ENCODE results near the gene SPAG17. TPM values are rescaled to one million over a fixed set of nuclear protein-coding genes. Genes with fewer than 3 reads are reported as not detected.

SPAG17 gene
- total RNA-seq, 1 experiment from 2014 or later, result 0.36 TPM

DNA sequence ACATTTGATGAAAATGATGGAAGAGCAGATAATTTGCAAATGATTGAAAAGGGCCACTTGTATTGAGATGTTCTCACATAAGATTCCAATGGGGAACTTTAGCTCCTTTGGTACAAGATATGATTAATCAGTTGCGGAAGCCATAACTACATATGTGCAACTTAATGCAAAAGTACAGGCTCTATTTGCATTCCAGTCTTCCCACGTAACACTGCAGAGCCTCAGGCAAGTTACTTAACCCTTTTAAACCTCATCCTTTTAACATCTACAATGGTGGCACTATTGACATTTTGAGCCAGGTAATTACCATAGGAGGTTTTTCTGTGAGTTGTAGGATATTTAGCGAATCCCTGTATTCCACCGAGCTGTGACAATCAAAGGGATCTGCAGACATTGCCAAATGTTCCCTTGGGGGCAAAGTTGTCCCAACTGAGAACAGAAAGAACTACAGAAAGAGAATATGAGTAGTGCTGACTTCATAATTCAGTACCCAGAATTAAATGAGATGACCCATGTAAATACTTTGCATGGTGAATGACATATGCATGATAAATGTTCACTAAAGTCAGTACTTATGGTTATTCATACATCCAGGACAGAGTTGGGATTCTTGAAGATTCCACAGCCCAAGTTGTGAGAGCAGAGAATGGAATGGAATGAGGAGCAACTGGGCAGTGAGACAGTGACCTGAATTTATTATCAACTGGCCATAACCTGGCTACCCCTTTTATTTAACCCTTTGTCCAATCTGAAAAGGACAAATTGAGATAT, 62.6 kb downstream of the SPAG17 start:
- ChIA-PET CTCF (no interaction called here), POLR2A (interaction anchor here (0.6 kb wide), 1 partner anchor 10 kb away, joined by 3 read pairs; no protein-coding TSS in a partner anchor)
- H3K27me3 ChIP-seq (ENCODE audit: control insufficient read depth, insufficient read depth, low read length), result no peaks in the 10 kb centered on the region
- intact Hi-C loops (cut with micrococcal nuclease; ENCODE audit: unreplicated experiment), result no loop called here
- in situ Hi-C loops (cut with HindIII; ENCODE audit: low pct_unique_long_range_greater_than_20kb, low sequenced_read_pairs), result no loop called here
- BruUV-seq (replicated peaks), result no TSS peak
- H3K9me3 ChIP-seq (ENCODE audit: control insufficient read depth, insufficient read depth, low read depth, low read length), result no peaks in the 10 kb centered on the region
- no peaks in the 10 kb centered on the region for H3K4me1 ChIP-seq (ENCODE audit: control insufficient read depth, insufficient read depth, low read length)
- H3K36me3 ChIP-seq (ENCODE audit: control insufficient read depth, insufficient read depth, low read length), result no peaks in the 10 kb centered on the region
- no peak overlapping the region for H3K4me3 ChIP-seq (ENCODE audit: low read depth in 2 of 2, low read length in 2 of 2)
- ATAC-seq (no peak), DNase-seq (ENCODE audit: low read depth, low spot score) (no peak)
- H3K27ac ChIP-seq (ENCODE audit: low read length), result no peak overlapping the region
- TF ChIP-seq, protein P1, sequence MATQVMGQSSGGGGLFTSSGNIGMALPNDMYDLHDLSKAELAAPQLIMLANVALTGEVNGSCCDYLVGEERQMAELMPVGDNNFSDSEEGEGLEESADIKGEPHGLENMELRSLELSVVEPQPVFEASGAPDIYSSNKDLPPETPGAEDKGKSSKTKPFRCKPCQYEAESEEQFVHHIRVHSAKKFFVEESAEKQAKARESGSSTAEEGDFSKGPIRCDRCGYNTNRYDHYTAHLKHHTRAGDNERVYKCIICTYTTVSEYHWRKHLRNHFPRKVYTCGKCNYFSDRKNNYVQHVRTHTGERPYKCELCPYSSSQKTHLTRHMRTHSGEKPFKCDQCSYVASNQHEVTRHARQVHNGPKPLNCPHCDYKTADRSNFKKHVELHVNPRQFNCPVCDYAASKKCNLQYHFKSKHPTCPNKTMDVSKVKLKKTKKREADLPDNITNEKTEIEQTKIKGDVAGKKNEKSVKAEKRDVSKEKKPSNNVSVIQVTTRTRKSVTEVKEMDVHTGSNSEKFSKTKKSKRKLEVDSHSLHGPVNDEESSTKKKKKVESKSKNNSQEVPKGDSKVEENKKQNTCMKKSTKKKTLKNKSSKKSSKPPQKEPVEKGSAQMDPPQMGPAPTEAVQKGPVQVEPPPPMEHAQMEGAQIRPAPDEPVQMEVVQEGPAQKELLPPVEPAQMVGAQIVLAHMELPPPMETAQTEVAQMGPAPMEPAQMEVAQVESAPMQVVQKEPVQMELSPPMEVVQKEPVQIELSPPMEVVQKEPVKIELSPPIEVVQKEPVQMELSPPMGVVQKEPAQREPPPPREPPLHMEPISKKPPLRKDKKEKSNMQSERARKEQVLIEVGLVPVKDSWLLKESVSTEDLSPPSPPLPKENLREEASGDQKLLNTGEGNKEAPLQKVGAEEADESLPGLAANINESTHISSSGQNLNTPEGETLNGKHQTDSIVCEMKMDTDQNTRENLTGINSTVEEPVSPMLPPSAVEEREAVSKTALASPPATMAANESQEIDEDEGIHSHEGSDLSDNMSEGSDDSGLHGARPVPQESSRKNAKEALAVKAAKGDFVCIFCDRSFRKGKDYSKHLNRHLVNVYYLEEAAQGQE (IDR thresholded peaks at IDR 0.05; ENCODE audit: insufficient read depth in 1 of 2, low read depth in 2 of 2, low read length in 1 of 2), result no peak
- TF ChIP-seq, protein P2, sequence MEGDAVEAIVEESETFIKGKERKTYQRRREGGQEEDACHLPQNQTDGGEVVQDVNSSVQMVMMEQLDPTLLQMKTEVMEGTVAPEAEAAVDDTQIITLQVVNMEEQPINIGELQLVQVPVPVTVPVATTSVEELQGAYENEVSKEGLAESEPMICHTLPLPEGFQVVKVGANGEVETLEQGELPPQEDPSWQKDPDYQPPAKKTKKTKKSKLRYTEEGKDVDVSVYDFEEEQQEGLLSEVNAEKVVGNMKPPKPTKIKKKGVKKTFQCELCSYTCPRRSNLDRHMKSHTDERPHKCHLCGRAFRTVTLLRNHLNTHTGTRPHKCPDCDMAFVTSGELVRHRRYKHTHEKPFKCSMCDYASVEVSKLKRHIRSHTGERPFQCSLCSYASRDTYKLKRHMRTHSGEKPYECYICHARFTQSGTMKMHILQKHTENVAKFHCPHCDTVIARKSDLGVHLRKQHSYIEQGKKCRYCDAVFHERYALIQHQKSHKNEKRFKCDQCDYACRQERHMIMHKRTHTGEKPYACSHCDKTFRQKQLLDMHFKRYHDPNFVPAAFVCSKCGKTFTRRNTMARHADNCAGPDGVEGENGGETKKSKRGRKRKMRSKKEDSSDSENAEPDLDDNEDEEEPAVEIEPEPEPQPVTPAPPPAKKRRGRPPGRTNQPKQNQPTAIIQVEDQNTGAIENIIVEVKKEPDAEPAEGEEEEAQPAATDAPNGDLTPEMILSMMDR (IDR thresholded peaks at IDR 0.05), result no peak
- TF ChIP-seq SIN3A (IDR thresholded peaks at IDR 0.05; ENCODE audit: borderline replicate concordance, insufficient read depth, low read depth, low read length) (no peak), TCF7L2 (IDR thresholded peaks at IDR 0.05; ENCODE audit: low read depth, low read length) (no peak), POLR2AphosphoS5 (IDR thresholded peaks at IDR 0.05; ENCODE audit: low read depth, low read length) (no peak)

DNA sequence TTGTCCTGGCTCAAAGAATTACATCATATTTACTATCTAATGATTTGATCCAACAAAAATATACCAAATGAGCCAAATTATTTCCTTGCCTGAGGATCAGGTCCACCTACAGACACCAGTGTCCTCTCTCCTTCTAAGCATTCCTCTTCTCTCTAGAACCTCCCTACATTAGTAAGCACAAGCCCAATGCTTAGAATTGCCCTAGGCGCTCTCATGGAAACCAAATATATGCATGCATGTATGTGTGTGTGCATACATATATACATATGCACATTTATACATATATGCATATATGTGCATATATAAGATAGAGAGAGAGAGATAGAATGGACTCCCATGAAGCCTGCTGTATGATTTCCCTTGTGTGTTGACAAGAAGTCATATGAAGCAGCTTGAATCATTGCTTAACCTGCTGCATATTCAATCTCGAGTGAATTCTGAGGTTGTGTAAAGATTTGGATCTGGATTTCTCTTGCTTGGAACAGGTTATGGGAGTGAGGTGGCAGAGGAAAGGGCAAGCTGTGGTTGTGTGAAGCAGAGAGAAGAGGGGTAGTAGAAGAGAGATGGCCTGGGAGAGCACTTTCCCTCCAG, 66.1 kb downstream of the SPAG17 start:
- ATAC-seq (no peak), DNase-seq (ENCODE audit: low read depth, low spot score) (no peak)
- intact Hi-C loops (cut with micrococcal nuclease; ENCODE audit: unreplicated experiment) (no loop called here), in situ Hi-C loops (cut with HindIII; ENCODE audit: low pct_unique_long_range_greater_than_20kb, low sequenced_read_pairs) (no loop called here)
- no peaks in the 10 kb centered on the region for H3K36me3 ChIP-seq (ENCODE audit: control insufficient read depth, insufficient read depth, low read length)
- ChIA-PET CTCF (no interaction called here), POLR2A (no interaction called here)
- no peaks in the 10 kb centered on the region for H3K27me3 ChIP-seq (ENCODE audit: control insufficient read depth, insufficient read depth, low read length)
- BruUV-seq (replicated peaks), result no TSS peak
- no peaks in the 10 kb centered on the region for H3K9me3 ChIP-seq (ENCODE audit: control insufficient read depth, insufficient read depth, low read depth, low read length)
- TF ChIP-seq, protein P1 (IDR thresholded peaks at IDR 0.05; ENCODE audit: insufficient read depth in 1 of 2, low read depth in 2 of 2, low read length in 1 of 2), result no peak
- no peak for TF ChIP-seq SIN3A (IDR thresholded peaks at IDR 0.05; ENCODE audit: borderline replicate concordance, insufficient read depth, low read depth, low read length)
- TF ChIP-seq, protein P2 (IDR thresholded peaks at IDR 0.05), result no peak
- no peak for TF ChIP-seq TCF7L2 (IDR thresholded peaks at IDR 0.05; ENCODE audit: low read depth, low read length)
- no peak overlapping the region for H3K27ac ChIP-seq (ENCODE audit: low read length)
- no peaks in the 10 kb centered on the region for H3K4me1 ChIP-seq (ENCODE audit: control insufficient read depth, insufficient read depth, low read length)
- H3K4me3 ChIP-seq (ENCODE audit: low read depth in 2 of 2, low read length in 2 of 2), result no peak overlapping the region
